ENCODE results near the gene MEIS2. TPM values are rescaled to one million over a fixed set of nuclear protein-coding genes. Genes with fewer than 3 reads are reported as not detected.

MEIS2 gene
- total RNA-seq, 1 donor from 2014 or later = 6.7 TPM

DNA sequence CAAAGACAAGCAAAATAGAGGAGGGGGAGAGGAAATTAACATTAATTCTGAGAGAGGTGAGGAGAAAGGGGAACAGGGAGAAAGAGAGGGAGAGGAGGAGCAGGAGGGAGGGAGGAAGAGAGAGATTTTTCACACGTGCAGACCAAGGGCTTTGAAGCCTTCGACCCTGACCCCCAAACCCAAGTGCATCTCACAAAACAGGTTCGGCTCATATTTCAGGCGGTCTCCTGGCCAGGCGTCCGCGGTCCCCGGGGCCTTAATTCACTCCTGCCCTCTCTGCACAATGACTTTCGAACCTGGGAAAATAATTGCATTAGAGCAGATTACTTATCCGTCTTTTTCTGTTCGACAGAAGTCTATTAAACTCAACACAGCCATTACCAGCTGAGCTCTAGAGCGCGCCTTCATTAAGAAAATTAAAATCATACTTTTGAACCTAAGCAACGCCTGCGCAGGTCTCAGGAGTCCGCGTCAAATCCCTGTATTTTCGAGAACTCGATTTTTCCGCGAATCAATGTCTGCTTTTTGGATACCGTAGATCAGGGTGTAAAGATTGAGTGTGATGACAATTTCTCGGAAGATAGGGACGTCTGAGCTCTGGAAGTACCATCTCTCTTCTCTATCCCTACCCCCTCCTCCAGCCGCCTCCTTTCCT is 220.7 kb downstream of the MEIS2 start:
- Histone ChIP-seq H3K36me3 (ENCODE audit: control insufficient read depth, insufficient read depth, low read length) (no peaks in the 10 kb centered on the region), H3K4me3 (ENCODE audit: low read depth, low read length) (no peak overlapping the region), H3K27me3 (ENCODE audit: control insufficient read depth, insufficient read depth, low read length) (peaks cover 63% of the 10 kb centered on the region)
- no peak for DNase-seq (ENCODE audit: low read depth)
- TF ChIP-seq, protein P1, sequence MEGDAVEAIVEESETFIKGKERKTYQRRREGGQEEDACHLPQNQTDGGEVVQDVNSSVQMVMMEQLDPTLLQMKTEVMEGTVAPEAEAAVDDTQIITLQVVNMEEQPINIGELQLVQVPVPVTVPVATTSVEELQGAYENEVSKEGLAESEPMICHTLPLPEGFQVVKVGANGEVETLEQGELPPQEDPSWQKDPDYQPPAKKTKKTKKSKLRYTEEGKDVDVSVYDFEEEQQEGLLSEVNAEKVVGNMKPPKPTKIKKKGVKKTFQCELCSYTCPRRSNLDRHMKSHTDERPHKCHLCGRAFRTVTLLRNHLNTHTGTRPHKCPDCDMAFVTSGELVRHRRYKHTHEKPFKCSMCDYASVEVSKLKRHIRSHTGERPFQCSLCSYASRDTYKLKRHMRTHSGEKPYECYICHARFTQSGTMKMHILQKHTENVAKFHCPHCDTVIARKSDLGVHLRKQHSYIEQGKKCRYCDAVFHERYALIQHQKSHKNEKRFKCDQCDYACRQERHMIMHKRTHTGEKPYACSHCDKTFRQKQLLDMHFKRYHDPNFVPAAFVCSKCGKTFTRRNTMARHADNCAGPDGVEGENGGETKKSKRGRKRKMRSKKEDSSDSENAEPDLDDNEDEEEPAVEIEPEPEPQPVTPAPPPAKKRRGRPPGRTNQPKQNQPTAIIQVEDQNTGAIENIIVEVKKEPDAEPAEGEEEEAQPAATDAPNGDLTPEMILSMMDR (IDR thresholded peaks at IDR 0.05; ENCODE audit: insufficient read depth, low read length, poor library complexity, severe bottlenecking) = no peak

DNA sequence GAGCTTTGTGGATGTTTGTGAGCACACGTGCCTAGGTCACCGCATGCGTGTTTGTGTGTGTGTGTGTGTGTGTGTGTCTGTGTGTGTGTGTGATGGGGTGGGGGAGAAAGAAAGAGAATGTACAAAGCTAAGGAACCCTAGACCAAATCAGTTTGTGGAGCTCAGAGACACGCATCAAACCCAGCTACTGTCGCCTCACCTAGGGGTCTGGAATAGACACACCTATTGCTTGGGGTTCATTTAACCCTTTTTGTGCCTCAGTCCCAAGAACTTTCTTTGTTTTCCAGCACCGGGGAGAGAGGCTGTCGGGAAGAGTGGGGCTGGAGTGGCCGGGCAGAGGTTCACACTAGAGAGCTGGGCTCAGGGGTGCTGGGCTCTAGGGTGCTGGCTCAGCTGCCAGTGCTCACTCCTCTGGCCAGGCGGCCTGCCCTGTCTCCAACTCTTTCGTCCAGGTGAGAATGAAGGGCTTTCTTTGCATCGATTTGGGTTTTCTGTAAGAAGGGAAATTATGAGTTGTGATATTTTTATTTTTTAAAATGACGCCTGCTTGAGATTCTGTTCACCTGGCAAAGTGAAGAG is 221.6 kb downstream of the MEIS2 start:
- H3K4me3 ChIP-seq (ENCODE audit: low read depth, low read length) = no peak overlapping the region
- DNase-seq (ENCODE audit: low read depth) = no peak
- H3K27me3 ChIP-seq (ENCODE audit: control insufficient read depth, insufficient read depth, low read length) = peaks cover 55% of the 10 kb centered on the region
- TF ChIP-seq, protein P1 (IDR thresholded peaks at IDR 0.05; ENCODE audit: insufficient read depth, low read length, poor library complexity, severe bottlenecking) = no peak
- H3K36me3 ChIP-seq (ENCODE audit: control insufficient read depth, insufficient read depth, low read length) = no peaks in the 10 kb centered on the region

DNA sequence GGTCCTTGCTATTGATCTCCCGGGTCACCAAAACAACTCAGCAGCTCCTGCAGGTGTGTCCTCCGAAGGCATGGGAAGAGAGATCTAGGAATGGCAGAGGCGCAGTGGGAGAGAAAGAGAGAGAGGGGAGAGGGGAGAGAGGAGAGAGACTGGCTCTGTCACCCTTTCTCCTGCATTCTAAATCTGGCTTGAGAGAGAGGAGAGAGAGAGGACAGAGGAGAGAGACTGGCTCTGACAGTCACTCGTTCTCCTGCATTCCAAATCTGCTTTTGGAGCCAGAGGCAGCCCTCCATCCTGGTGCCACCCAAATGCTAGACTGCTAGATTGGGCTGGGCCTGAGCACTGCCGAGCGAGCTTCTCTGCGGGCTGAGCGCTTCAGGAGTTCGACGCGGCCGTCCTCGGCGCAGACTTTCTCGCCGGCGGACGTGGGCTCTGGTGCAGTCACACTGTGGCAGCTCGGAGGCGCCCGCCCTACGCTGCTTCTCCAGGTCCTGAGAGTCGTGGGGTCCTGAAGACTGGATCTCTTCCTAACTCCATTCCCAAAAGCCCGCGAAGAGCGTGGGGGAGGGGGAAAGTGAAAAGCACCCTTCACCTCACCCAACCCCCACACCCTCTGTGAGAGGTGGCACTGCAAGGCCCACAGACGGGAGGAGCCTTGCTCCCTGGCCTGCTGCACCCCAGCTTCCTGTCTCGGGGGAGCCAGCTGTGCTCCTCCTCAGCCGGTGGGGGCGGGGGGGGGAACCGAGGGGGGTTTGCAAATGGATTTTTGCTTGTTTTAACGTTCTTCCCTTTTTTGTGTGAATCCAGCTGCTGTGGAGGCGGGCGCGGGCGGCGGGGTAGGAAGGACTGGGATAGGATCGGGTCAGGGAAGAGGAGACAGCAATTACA is 222.3 kb downstream of the MEIS2 start:
- Histone ChIP-seq H3K36me3 (ENCODE audit: control insufficient read depth, insufficient read depth, low read length) (no peaks in the 10 kb centered on the region), H3K27me3 (ENCODE audit: control insufficient read depth, insufficient read depth, low read length) (peaks cover 49% of the 10 kb centered on the region), H3K4me3 (ENCODE audit: low read depth, low read length) (no peak overlapping the region)
- DNase-seq (ENCODE audit: low read depth) = no peak
- TF ChIP-seq, protein P1 (IDR thresholded peaks at IDR 0.05; ENCODE audit: insufficient read depth, low read length, poor library complexity, severe bottlenecking) = no peak

DNA sequence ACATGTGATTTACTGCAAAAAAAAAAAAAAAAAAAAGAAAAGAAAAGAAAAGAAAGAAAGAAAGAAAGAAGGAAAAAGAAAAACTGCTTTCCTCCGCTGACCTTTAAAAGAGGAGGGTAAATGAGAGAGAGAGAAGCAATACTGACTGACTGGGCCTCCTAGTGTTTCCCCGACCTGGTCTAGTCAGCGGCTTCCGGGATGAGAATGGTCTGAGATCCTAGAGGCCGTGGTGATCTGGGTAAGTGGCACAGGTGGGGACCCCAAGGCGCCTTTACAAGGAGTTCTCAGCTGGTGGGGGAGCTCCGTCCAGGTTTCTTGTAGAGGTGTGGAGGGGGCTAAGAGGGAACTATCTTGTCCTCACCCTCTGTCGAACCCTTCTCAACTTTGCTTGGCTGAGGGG is 223.1 kb downstream of the MEIS2 start:
- H3K36me3 ChIP-seq (ENCODE audit: control insufficient read depth, insufficient read depth, low read length) = no peaks in the 10 kb centered on the region
- peaks cover 41% of the 10 kb centered on the region for H3K27me3 ChIP-seq (ENCODE audit: control insufficient read depth, insufficient read depth, low read length)
- no peak overlapping the region for H3K4me3 ChIP-seq (ENCODE audit: low read depth, low read length)
- TF ChIP-seq, protein P1 (IDR thresholded peaks at IDR 0.05; ENCODE audit: insufficient read depth, low read length, poor library complexity, severe bottlenecking) = no peak
- DNase-seq (ENCODE audit: low read depth) = no peak

DNA sequence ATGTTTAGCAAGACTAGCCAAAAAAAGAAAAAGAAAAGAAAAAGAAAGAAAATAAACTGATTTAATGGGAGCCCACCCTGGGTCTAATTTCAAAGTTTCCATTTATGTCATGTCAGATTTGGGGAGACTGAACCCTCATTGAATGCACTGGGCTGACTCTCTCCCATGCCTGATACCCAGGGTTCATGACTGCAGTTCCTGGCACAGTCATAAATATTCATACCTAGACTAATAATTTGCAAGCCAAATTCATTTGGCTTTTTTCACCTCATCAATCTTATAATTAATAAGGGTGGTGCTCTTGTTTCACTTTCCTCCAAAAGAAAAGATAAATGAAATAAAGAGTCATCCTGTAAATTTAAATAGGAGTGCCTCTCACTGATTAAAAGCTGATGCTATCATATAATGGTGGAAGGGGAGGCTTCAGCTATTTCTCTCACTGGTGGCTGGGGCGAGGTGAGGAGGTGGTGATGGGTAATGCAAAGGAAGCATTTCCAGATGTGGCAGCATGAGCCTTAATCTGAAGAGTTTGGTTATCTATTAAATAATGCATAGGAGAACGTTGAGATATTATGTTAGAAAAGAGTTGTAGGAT is 224.5 kb downstream of the MEIS2 start:
- TF ChIP-seq, protein P1 (IDR thresholded peaks at IDR 0.05; ENCODE audit: insufficient read depth, low read length, poor library complexity, severe bottlenecking) = no peak
- Histone ChIP-seq H3K27me3 (ENCODE audit: control insufficient read depth, insufficient read depth, low read length) (peaks cover 29% of the 10 kb centered on the region), H3K4me3 (ENCODE audit: low read depth, low read length) (no peak overlapping the region), H3K36me3 (ENCODE audit: control insufficient read depth, insufficient read depth, low read length) (no peaks in the 10 kb centered on the region)
- DNase-seq (ENCODE audit: low read depth) = no peak

Measured in kidney epithelial cell (primary cell).